Erythroblast (primary cell): Measurements from ENCODE around the gene CTNS.

Experiments
- GATA1 ChIP-seq: IDR thresholded peaks from 2 replicates; pipeline ENCODE4 v1.6.1; 2011; ENCODE audit warnings: low read depth, mild to moderate bottlenecking, control low read depth, low read length, moderate library complexity
- POLR2A ChIP-seq: IDR thresholded peaks from 2 replicates; pipeline ENCODE4 v1.6.1; 2011; ENCODE audit warnings: mild to moderate bottlenecking, low read length

GRCh38 chr17:3603870-3604259, 32.7 kb upstream of the CTNS start:
- TF ChIP-seq POLR2A (no peak), GATA1 (no peak)
